ENCODE data around the gene DGKH.

DGKH gene, protein sequence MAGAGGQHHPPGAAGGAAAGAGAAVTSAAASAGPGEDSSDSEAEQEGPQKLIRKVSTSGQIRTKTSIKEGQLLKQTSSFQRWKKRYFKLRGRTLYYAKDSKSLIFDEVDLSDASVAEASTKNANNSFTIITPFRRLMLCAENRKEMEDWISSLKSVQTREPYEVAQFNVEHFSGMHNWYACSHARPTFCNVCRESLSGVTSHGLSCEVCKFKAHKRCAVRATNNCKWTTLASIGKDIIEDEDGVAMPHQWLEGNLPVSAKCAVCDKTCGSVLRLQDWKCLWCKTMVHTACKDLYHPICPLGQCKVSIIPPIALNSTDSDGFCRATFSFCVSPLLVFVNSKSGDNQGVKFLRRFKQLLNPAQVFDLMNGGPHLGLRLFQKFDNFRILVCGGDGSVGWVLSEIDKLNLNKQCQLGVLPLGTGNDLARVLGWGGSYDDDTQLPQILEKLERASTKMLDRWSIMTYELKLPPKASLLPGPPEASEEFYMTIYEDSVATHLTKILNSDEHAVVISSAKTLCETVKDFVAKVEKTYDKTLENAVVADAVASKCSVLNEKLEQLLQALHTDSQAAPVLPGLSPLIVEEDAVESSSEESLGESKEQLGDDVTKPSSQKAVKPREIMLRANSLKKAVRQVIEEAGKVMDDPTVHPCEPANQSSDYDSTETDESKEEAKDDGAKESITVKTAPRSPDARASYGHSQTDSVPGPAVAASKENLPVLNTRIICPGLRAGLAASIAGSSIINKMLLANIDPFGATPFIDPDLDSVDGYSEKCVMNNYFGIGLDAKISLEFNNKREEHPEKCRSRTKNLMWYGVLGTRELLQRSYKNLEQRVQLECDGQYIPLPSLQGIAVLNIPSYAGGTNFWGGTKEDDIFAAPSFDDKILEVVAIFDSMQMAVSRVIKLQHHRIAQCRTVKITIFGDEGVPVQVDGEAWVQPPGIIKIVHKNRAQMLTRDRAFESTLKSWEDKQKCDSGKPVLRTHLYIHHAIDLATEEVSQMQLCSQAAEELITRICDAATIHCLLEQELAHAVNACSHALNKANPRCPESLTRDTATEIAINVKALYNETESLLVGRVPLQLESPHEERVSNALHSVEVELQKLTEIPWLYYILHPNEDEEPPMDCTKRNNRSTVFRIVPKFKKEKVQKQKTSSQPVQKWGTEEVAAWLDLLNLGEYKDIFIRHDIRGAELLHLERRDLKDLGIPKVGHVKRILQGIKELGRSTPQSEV

DNA sequence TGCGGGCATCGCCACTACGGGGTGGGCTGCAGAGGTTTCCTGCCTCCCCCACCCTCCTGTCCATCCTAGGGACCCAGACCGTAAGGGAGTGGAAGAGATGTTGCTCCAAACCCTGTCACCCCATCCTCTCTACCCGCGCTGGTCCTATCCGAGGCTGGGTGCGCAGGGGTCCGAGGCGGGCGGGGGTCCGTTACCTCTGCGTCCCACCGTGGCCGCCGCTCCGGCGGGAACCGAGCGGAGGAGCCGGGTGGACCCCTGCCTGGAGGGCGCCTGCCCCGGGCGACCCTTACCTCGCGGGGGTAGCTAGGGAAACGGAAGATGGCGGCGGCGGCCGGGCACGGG, at the start of gene DGKH:
DGKH (plus strand) TSS at position 307 of the 342 bp plus-strand sequence. CDS start 126 bp downstream, outside the sequence.
- DNase-seq = no peak

DNA sequence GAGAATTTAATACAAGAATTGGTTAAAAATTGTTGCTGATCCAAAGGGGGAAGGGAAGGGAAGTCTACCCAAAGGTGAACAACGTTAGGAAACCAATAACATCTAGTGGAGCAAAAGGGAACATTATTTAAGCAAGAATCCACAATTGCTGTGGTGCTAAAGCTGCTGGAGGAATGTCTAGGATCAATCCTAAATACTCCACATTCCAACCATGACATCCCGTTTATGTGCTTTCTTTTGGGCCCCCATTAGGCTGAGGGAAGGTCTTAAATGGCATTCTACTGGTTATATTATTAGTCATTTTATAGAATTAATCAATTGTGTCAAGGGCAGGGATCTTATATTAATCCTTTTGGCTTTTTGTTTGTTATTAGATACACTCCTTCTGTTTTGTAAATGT, 47.6 kb upstream of the DGKH start:
- DNase-seq = no peak

DNA sequence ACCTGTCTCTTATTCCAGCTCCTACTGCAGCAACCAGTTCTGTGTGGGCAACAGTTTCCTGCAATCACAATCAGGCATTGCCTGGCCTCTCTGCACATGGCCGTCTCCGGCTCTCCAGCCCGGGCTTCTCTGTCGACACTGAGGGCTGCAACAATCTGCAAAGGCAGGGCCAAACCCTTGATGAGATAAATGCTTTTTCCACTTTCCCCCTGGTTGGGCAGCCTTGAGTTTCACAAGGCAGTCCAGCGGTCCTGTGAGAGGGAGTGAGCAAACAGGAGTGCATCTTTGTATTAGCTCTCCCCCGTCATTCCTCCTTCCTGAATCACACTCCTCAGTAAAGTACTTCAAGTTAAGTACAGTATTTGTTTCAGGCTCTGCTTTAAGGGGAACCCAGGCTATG, 46.9 kb upstream of the DGKH start:
- no peak for DNase-seq

DNA sequence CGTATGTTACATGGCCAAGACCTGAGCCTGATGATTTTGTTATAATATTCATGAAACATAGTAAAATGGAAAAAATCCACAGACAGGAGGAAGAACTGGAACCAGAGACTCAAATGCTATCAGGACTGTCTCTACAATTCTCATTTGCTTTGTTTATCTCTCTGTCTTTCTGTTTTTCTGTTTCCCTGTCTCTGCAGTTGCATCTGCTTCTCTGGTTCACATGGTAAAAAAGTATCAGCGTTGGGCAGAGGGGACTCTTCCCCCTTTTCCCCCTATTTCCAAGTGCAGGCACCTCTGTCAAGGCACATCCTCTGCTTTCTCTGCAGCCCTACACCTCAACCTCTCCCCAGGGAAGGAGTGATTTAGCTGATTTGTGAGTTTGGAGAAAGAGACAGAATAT, 46.4 kb upstream of the DGKH start:
- DNase-seq = no peak

DNA sequence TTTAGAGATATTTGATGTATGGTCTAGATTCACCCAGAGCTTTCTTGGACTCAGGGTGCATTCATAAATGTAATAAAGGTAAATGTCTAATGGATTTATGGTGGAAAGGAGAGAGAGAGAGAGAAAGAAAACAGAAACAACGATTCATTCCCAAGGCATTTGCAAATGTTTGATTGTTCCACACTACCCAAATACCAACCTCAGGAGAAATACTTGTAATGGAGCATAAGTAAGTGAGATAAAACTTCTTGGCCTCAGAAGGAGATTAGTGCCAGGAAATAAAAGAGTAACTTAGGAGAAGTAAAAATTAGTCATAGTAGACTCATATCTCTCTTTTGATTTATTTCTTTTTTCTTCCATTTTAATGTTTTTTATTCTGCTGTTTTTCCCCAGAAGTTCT, 40.6 kb upstream of the DGKH start:
- DNase-seq = no peak

DNA sequence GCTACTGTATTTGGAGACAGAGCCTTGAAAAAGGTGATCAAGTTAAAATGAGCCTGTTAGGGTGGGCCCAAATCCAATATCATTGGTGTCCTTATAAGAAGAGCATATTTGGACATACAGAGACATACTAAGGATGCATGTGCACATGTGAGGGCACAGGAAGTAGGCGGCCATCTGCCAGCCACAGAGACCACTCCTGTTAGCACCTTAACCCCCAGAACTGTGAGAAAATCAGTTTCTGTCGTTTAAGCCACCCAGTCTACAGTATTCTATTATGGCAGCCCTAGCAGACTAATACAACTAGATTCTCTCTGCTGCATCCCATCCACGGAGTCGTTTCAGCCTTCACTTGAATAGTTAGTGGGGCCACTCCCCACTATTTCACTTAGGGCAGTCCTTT, 39.4 kb upstream of the DGKH start:
- DNase-seq = no peak

DNA sequence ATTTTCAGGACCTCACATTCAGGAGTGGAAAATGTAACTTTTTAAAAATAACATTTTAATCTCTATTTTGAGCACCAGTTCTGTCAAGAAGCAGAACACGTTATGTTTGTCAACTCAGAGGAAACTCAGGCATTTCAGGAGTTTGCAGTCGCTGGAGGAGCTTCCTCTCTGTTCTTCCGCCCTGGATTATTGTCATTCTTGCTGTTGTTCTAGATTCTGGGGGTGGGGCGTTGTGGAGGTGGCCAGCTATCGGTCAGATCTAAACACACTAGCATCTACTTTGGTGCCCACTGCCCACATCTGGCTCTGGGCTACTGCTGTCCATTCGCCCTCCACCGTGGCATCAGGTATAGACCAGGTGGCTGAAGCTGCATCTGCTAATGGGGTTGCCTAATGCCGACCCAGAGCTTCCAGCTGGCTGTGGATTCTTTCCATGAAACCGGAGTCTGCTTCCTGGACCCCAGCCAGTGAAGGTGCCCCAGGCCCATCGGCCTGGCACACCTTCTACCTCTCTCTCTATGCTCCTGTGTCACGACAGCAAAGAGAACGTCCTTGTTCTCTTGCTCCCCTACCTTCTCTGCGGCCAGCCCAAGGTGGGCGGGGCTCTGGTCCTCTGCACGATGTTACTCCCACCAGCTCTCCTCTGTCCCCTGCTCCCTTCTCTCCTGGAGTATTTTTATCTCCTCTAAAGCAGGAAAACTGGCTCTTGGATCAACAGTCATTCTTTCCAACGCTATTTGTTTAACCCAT, 36.7 kb upstream of the DGKH start:
- DNase-seq = no peak

DNA sequence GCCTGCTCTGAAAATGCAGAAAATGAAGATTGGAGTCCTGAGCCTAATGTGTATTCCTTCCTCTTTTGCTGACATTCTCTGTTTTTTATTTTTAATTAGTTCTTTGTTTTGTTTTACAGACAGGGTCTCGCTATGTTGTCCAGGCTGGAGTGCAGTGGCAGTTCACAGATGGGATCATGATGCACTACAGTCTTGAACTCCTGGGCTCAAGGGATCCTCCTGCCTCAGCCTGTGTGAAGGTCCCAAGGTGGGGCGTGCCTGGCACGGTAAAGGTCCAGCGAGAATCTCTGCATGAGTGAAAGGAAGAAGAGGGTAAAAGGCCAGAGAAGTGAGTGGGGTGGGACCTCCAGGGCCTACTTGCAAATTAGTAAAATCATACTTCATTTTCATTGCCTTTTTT, 34.3 kb upstream of the DGKH start:
- no peak for DNase-seq

DNA sequence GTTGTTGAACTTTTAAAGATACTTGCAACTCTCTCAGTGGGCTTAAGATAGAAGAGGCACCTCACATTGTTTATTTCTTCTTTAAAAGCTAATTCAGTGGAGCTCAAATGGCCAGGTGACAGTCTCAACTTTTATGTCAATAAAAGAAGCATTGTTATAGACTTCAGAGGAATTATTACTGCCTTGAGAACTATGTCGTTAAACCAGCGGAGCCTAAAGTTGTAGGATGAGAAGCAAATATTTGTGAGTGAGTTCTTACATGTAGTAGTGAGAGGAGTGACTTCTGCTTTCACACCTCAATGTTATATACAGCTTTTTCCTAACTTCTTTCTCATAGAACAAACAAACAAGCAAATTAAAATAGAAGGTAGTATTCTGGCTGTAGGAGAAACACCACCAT, 31.2 kb upstream of the DGKH start:
- no peak for DNase-seq

DNA sequence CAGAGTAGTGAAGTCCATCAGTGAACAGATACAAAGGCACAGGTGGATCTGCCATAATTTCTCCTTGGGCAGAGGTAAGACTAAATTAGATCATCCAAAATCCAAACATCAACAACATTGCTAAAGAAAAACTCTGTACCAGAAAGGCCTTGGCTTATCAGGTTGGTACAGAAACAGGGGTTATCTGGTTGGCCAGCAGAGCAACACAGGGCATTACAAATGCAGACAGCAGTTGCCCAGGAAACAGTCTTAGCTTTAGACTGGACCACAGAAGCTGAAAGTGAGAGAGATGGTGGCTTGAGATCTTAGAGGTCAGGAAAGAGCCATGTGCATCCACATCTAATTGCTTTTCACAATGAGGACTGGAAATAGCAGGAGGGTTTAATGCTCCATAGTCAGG, 26.6 kb upstream of the DGKH start:
- DNase-seq = no peak

DNA sequence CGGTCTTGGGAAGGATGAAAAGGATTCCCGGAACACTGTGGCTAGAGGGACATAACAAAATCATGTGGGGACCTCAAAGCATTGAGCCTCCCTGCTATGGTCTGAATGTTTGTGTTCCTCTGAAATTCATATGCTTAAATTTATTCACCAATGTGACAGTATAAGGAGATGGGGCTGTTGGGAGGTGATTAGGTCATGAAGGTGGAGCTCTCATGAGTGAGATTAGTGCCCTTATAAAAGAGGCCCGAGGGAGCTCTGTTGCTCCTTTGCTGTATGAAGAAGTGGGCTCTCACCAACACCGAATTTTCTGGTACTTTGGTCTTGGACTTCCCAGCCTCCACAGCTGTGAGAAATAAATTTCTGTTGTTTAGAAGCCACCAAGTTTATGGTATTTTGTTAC, 26.1 kb upstream of the DGKH start:
- no peak for DNase-seq

DNA sequence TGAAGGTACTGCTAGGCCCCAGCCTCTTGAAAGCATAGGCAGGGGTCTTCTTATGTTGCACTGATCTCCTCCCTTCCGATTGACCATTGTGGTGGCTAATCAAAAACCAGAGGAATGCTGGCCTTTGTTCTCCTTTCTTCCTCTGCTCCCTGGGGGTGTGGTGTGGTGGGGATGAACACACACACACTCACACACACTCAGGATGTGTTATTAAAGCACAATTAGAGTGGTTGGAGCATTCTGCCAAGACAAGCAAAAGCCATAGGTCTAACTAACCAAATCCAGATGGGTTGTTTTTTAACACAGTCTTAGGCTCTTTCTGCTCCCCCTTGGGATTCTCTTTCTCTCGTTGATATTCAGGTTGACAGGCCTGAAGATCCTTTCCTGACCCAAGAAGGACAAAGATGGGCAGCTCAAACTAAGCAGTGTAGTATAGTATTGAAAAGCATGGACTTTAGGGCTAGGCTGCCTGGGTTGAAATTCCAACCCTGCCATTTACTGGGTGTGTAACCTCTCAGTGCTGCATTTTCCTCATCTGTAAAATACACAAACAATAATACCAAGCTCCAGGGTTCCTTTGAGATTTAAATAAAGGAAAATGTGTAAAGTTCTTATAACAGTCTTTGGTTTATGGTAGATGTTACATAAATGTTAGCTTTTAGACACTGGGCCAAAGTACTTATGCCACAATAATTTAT, 25.5 kb upstream of the DGKH start:
- no peak for DNase-seq

DNA sequence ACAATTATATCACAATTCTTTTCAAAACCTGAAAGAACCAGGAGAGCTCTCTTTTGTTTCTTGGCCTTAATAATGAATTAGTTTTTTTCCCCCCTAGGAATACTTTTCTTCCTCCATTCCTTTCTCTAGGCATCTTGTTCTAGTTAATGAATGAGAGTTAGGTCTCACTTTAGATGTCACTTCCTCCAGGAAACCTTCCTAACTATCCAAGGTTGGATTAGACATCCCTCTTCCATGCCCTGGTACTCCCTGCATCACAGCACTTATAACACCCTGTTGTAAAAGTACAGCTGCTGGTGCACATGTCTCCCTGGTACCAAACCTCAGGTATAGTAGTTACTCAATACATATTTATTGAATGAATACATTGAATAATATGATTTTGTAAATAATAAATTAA, 21.2 kb upstream of the DGKH start:
- no peak for DNase-seq

DNA sequence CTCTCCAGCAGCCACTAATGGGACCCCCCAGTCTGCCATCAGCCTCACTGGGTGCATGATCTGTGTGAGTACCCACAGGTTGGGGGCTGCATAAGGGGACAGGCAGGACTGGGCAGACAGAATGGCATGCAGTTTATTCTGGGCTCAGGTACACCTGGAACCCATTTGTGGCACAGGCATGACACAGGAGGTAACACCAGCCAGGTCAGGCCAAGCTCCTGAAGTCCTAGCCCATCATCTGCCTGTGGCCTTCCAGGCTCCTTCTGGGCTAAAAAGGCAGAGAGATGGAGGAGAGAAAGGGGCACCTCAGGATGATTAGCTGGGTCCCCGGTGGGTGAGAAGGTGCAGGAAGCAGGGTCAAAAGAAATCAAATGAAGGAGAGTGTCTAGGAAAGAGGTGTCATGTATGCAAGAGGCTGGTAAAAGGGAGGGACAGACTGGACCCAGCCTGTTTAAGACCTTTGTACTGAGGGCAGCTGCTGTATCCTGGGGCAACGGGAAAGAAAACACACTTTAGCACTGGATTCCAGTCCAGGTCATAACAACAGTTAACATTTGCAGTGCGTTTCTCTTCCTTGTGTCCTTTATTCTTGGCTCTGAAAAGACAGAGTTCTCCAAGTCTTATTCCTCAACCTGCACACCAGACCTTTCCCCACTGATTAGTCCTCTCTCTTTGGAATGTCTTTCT, 20.2 kb upstream of the DGKH start:
- no peak for DNase-seq

DNA sequence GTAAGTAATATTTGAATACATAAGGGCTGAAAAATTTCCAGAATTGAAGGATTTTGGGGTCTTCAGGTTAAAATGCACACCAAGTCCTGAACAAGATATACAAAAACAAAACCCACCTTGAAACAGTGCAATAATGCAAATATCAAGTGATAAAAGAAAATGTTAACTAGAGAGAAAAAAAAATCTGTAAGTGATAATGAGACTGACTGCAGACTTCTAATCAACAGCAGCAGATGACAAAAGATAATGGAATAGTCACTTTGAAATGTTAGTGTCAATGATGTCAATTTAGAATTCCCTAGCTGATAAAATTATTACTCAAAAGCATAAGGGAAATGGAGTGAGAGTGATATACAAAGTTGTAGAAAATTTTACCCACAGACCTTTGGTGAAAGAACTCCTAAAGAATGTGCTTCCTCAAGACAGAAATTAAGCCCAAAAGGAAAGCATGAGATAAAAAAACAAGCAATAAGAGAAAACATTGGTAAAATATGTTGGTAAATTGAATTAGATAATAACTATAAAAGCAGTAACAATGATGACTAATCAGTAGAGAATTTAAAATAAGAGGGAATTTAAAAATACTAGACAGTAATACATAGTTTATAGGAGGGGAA, 12.4 kb upstream of the DGKH start:
- no peak for DNase-seq

DNA sequence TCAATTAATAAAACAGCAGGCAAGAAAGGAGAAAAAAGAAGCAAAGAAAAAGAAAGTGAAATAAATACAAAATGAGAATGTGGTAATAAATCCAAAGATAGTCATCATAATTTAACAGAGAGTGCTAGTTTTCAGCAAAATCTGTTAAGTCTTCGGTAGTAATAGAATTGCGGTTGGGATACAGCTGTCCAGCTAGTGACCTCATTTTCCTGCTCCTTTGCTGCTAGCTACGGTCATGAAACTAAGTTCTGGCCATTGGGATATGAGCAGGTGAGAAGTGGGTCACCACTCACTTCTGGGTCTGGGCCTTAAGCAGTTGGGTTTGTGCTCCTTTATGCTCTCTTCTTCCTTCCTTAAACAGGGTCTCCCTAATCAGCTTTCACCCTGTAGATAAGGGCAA, 11.7 kb upstream of the DGKH start:
- no peak for DNase-seq

DNA sequence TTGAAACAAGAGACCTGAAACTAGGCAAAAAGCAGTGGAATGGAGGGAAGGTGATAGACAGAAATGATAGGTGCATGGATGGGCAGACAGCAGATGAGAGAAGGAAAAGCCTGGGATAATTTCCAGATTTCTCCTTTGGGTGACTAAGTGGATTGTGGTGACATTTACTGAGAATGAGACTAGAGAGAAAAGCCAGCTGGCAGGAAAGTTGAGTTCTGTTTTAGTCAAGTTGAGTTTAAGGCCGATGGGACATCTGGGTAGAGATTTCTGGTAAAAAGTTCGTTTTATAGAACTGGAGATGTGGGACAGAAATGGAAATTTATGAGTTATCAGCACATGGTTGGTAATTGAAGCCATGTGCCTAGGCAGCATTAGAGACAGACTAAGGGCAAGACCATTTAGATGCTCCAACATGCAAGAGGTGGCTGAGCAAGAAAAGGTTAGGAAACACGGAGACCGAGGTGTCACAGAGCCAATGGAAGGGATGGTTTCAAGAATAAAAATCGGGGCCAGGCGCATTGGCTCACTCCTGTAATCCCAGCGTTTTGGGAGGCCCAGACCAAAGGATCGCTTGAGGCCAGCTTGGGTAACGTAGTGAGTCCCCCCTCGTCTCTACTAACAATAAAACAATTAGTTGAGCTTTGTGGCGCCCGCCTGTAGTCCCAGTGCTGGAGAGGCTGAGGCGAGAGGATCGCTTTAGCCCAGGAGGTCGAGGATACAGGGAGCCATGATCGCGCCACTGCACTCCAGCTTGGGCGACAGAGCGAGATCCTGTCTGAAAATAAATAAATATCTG, 9.6 kb upstream of the DGKH start:
- no peak for DNase-seq

DNA sequence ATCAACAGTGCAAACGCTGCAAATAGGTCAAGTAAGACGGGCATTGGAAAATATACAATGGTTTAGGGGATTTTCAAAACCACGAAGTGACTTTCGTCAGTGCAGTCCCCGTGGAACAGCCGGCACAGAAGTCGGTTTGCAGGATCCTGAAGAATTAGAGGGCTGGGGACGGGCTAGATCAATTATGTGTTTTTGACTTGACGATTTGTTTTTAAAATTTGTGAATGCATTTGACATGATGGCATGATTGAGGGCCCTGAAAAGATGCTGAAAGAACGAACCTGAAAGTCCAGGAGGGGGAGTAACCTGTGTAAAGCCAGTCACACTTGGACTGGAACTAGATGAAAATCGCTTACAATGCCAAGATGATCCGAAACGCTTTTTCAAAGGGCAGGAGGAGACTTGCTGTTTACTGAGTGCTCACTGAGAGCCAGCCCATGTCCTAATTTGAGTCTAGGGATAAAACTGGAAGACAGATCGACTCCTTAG, 8.9 kb upstream of the DGKH start:
- DNase-seq = no peak

DNA sequence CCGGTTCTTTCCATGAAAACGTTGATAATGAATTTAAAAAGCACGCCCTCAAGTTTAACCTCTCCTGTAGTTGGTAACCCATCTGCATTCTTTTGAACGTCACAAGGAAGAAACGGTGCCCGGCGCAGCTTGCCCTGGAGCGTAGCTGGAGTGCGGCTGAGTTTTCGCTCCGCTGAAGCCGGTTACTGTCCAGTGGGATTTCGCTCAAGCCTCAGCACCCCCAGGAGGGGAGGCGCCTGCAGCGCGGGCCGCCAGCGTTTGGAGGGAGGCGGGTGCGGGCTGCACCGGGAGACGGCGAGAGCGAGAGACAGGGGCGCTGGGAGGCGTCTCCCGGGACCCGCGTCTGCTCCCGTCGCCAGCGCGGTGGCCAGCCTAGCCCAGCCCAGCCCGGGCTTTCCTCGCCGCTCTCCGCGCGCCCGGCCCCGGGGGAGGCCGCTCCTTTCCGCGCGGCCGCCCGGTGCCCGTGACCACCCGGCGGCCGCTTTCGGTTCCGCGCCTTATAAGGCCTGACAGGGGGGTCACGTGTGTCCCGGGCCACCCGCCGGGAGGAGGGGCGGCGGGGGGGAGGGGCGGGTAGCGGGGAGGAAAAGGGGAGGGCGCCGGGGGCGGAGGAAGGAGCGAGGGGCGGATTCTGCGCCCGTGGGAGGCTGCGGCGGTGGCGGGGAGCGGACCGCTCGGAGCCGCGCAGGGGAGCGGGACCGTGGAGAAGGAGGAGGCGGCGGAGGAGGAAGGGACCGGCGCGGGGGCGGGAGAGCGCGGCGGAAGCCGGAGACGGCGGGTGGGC, 8.3 kb upstream of the DGKH start:
- DNase-seq = peak; percentile 83 to 85

DNA sequence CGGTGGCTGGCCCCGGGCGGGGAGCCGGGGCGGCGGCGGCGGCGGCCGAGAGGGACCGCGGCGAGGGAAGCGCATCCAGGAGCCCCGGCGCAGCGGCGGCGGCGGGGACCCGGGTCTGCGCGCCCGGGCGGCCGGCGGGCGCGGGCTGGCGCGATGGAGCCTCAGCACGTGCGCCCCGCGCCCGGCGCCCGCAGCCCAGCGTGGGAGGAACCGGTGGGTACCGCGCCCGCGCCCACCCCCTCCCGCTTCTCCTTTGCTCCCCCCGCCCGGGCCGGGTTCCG, 7.8 kb upstream of the DGKH start:
- no peak for DNase-seq

Measured in NCI-H1930 (cell line).